ENCODE data around the gene SRPK1. TPM values are rescaled to one million over a fixed set of nuclear protein-coding genes. Genes with fewer than 3 reads are reported as not detected.

The SRPK1 gene
- total RNA-seq, 2 experiments from 2014 or later = 75.6 to 109 TPM

GRCh38 chr6:35962779-35963560 is 42.1 kb upstream of the SRPK1 start:
- BruUV-seq (replicated peaks) = no TSS peak
- no peaks in the 10 kb centered on the region for H3K4me1 ChIP-seq (ENCODE audit: insufficient read depth, low read length, poor library complexity, severe bottlenecking)
- intact Hi-C loops (cut with micrococcal nuclease; ENCODE audit: unreplicated experiment) = no loop called here
- ChIA-PET POLR2A (no interaction called here), CTCF (ENCODE audit: unreplicated experiment) (no interaction called here)
- no peak overlapping the region for H3K27ac ChIP-seq (ENCODE audit: low read depth, low read length, poor library complexity, severe bottlenecking)
- no peaks in the 10 kb centered on the region for H3K9me3 ChIP-seq (ENCODE audit: low read length)
- DNase-seq (ENCODE audit: low spot score) = no peak
- no peaks in the 10 kb centered on the region for H3K9me2 ChIP-seq (ENCODE audit: insufficient read depth, low read length)
- TF ChIP-seq, protein P1, sequence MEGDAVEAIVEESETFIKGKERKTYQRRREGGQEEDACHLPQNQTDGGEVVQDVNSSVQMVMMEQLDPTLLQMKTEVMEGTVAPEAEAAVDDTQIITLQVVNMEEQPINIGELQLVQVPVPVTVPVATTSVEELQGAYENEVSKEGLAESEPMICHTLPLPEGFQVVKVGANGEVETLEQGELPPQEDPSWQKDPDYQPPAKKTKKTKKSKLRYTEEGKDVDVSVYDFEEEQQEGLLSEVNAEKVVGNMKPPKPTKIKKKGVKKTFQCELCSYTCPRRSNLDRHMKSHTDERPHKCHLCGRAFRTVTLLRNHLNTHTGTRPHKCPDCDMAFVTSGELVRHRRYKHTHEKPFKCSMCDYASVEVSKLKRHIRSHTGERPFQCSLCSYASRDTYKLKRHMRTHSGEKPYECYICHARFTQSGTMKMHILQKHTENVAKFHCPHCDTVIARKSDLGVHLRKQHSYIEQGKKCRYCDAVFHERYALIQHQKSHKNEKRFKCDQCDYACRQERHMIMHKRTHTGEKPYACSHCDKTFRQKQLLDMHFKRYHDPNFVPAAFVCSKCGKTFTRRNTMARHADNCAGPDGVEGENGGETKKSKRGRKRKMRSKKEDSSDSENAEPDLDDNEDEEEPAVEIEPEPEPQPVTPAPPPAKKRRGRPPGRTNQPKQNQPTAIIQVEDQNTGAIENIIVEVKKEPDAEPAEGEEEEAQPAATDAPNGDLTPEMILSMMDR (conservative IDR thresholded peaks at IDR 0.05; ENCODE audit: low read length) = no peak
- no peak for TF ChIP-seq EZH2phosphoT487 (IDR thresholded peaks at IDR 0.05; ENCODE audit: borderline replicate concordance, low read depth, low read length)
- H4K20me1 ChIP-seq (ENCODE audit: insufficient read depth, low read length) = no peaks in the 10 kb centered on the region
- H2AFZ ChIP-seq (ENCODE audit: low read length) = no peak overlapping the region
- no peaks in the 10 kb centered on the region for H3K79me2 ChIP-seq (ENCODE audit: insufficient read depth, low read depth, low read length)
- H3K4me3 ChIP-seq (ENCODE audit: low read depth, low read length, poor library complexity, severe bottlenecking) = no peak overlapping the region
- no peaks in the 10 kb centered on the region for H3K36me3 ChIP-seq (ENCODE audit: insufficient read depth, low read length)
- no peak overlapping the region for H3K4me2 ChIP-seq (ENCODE audit: low read length)

DNA sequence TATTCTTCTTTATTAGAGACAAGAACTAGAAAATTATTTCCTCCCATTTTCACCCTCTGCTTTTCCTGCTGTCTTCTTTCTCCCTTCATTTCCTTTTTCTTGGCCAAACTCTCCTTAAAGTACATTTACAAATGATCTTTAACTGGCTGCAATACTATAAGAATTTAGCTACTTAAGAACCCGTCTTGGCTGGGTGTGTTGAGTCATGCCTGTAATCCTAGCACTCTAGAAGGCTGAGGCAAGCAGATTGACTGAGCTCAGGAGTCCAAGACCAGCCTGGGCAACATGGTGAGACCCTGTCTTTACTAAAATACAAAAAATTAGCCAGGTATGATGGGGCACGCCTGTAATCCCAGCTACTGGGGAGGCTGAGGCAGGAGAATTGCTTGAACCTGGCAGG is 39.3 kb upstream of the SRPK1 start:
- Histone ChIP-seq H3K4me1 (ENCODE audit: insufficient read depth, low read length, poor library complexity, severe bottlenecking) (no peaks in the 10 kb centered on the region), H3K79me2 (ENCODE audit: insufficient read depth, low read depth, low read length) (no peaks in the 10 kb centered on the region), H3K36me3 (ENCODE audit: insufficient read depth, low read length) (no peaks in the 10 kb centered on the region), H3K4me2 (ENCODE audit: low read length) (no peak overlapping the region), H4K20me1 (ENCODE audit: insufficient read depth, low read length) (no peaks in the 10 kb centered on the region), H3K9me3 (ENCODE audit: low read length) (no peaks in the 10 kb centered on the region), H3K4me3 (ENCODE audit: low read depth, low read length, poor library complexity, severe bottlenecking) (no peak overlapping the region), H2AFZ (ENCODE audit: low read length) (no peak overlapping the region), H3K9me2 (ENCODE audit: insufficient read depth, low read length) (no peaks in the 10 kb centered on the region), H3K27ac (ENCODE audit: low read depth, low read length, poor library complexity, severe bottlenecking) (no peak overlapping the region)
- intact Hi-C loops (cut with micrococcal nuclease; ENCODE audit: unreplicated experiment) = no loop called here
- POLR2A ChIA-PET = no interaction called here
- DNase-seq (ENCODE audit: low spot score) = no peak
- CTCF ChIA-PET (ENCODE audit: unreplicated experiment) = no interaction called here
- no TSS peak for BruUV-seq (replicated peaks)
- TF ChIP-seq EZH2phosphoT487 (IDR thresholded peaks at IDR 0.05; ENCODE audit: borderline replicate concordance, low read depth, low read length) = no peak
- TF ChIP-seq, protein P1 (conservative IDR thresholded peaks at IDR 0.05; ENCODE audit: low read length) = no peak

GRCh38 chr6:35955970-35956369 is 35.1 kb upstream of the SRPK1 start:
- no peaks in the 10 kb centered on the region for H3K4me1 ChIP-seq (ENCODE audit: insufficient read depth, low read length, poor library complexity, severe bottlenecking)
- BruUV-seq (replicated peaks) = no TSS peak
- no peak overlapping the region for H2AFZ ChIP-seq (ENCODE audit: low read length)
- H3K36me3 ChIP-seq (ENCODE audit: insufficient read depth, low read length) = no peaks in the 10 kb centered on the region
- H3K27ac ChIP-seq (ENCODE audit: low read depth, low read length, poor library complexity, severe bottlenecking) = no peak overlapping the region
- intact Hi-C loops (cut with micrococcal nuclease; ENCODE audit: unreplicated experiment) = loop anchor here (5.0 to 10.0 kb wide), 2 partner anchors 201 to 434 kb away; no protein-coding TSS in a partner anchor
- H3K9me3 ChIP-seq (ENCODE audit: low read length) = no peaks in the 10 kb centered on the region
- POLR2A ChIA-PET = interaction anchor here (0.7 kb wide), 1 partner anchor 488 kb away, joined by 4 read pairs; no protein-coding TSS in a partner anchor
- no peaks in the 10 kb centered on the region for H3K9me2 ChIP-seq (ENCODE audit: insufficient read depth, low read length)
- H4K20me1 ChIP-seq (ENCODE audit: insufficient read depth, low read length) = no peaks in the 10 kb centered on the region
- no peak for TF ChIP-seq EZH2phosphoT487 (IDR thresholded peaks at IDR 0.05; ENCODE audit: borderline replicate concordance, low read depth, low read length)
- TF ChIP-seq, protein P1 (conservative IDR thresholded peaks at IDR 0.05; ENCODE audit: low read length) = peak; percentile 77
- H3K79me2 ChIP-seq (ENCODE audit: insufficient read depth, low read depth, low read length) = no peaks in the 10 kb centered on the region
- DNase-seq (ENCODE audit: low spot score) = peak; percentile 10
- no peak overlapping the region for H3K4me3 ChIP-seq (ENCODE audit: low read depth, low read length, poor library complexity, severe bottlenecking)
- no peak overlapping the region for H3K4me2 ChIP-seq (ENCODE audit: low read length)
- CTCF ChIA-PET (ENCODE audit: unreplicated experiment) = interaction anchor here (0.6 kb wide), 1 partner anchor 101 kb away, joined by 3 read pairs; no protein-coding TSS in a partner anchor

Measured in OCI-LY7 (cell line).